Posterior vena cava (tissue), 2 donors: ENCODE results near the gene ZDHHC11. TPM values are rescaled to one million over a fixed set of nuclear protein-coding genes. Genes with fewer than 3 reads are reported as not detected.
"Not testable (repeated sequence)": the region's sequence is repeated elsewhere in the genome, so short reads cannot be mapped to it uniquely, and the experiment has no call there.

Experiments
- DNase-seq: peaks from one replicate; pipeline ENCODE4 v3.0.0-alpha.2; 2020; ENCODE audit warnings: low spot score
- intact Hi-C, 2 donors: fragments of 100-400 bp; cut with DNase I; formaldehyde crosslinking; loops; one replicate each; pipeline versions ENCODE4 v1.14.1 to v1.14.2; 2022 to 2023
- total RNA-seq, 2 donors: library from RNA; stranded (reverse); fragmentation: NEBNext Ultra II Directional; extraction: Animal tissue kit (Norgen Biotek cat#: 25700); gene quantifications; one replicate each; pipeline ENCODE4 v1.2.1, GENCODE V29; 2021
- donor health status: DM: yes; HTN: yes; CAD: no.
- donor health status: DM: yes; HTN: yes; CAD: no.

The ZDHHC11 gene
- total RNA-seq, 2 donors from 2014 or later = 8.9 to 29.1 TPM

GRCh38 chr5:787224-787856 is 63.4 kb downstream of the ZDHHC11 start:
- intact Hi-C loops = not testable (repeated sequence)
- peak; percentile 82 for DNase-seq

GRCh38 chr5:785181-785705 is 65.5 kb downstream of the ZDHHC11 start:
- peak; percentile 86 for DNase-seq
- intact Hi-C loops = not testable (repeated sequence)

GRCh38 chr5:784428-785177 is 66.2 kb downstream of the ZDHHC11 start, which contains the start of gene ZDHHC11B:
Gene ZDHHC11B, minus strand, starts transcription at chr5:784729. Its CDS starts 17,810 bp downstream, at chr5:766919.
- intact Hi-C loops = not testable (repeated sequence)

GRCh38 chr5:783881-784427 is 66.8 kb downstream of the ZDHHC11 start:
- intact Hi-C loops = not testable (repeated sequence)
- peak; percentile 88 for DNase-seq

More at GRCh38 chr5:784428-785177, 66.2 kb downstream of the ZDHHC11 start, which contains the start of gene ZDHHC11B:
- DNase-seq = peak; percentile 97

- intact Hi-C loops = not testable (repeated sequence)
- peak; percentile 90 for DNase-seq
Measured at GRCh38 chr5:783049-783802, 67.6 kb downstream of the ZDHHC11 start.

- intact Hi-C loops, DNase-seq: not testable (repeated sequence)
Measured at GRCh38 chr5:782356-782755, 68.4 kb downstream of the ZDHHC11 start.

GRCh38 chr5:780571-780970 is 70.2 kb downstream of the ZDHHC11 start:
- intact Hi-C loops = not testable (repeated sequence)
- DNase-seq = peak; percentile 85

GRCh38 chr5:778967-779366 is 71.8 kb downstream of the ZDHHC11 start:
- intact Hi-C loops = not testable (repeated sequence)
- DNase-seq = peak; percentile 75

GRCh38 chr5:778421-778820 is 72.4 kb downstream of the ZDHHC11 start:
- intact Hi-C loops = not testable (repeated sequence)
- peak; percentile 81 for DNase-seq

- DNase-seq = peak; percentile 87
- intact Hi-C loops = loop anchor here in 1 of 2 donors (2.0 kb wide), 1 partner anchor 95 kb away; no protein-coding TSS in a partner anchor
Measured at GRCh38 chr5:777756-778161, 73.0 kb downstream of the ZDHHC11 start.

GRCh38 chr5:776862-777711 is 73.7 kb downstream of the ZDHHC11 start:
- peak; percentile 84 for DNase-seq
- intact Hi-C loops = loop anchor here in 1 of 2 donors (2.0 kb wide), 1 partner anchor 94 kb away; no protein-coding TSS in a partner anchor

- intact Hi-C loops = loop anchor here in 1 of 2 donors (2.0 kb wide), 1 partner anchor 93 kb away; no protein-coding TSS in a partner anchor
- peak; percentile 85 for DNase-seq
Measured at GRCh38 chr5:775961-776861, 74.6 kb downstream of the ZDHHC11 start.

- peak; percentile 79 for DNase-seq
- intact Hi-C loops = not testable (repeated sequence)
Measured at GRCh38 chr5:775595-775960, 75.2 kb downstream of the ZDHHC11 start.

- peak; percentile 84 for DNase-seq
- intact Hi-C loops = loop anchor here in 1 of 2 donors (5.0 kb wide), 1 partner anchor 73 kb away; no protein-coding TSS in a partner anchor
Measured at GRCh38 chr5:774854-775505, 75.8 kb downstream of the ZDHHC11 start.

GRCh38 chr5:774304-774703 is 76.5 kb downstream of the ZDHHC11 start:
- peak; percentile 82 for DNase-seq
- intact Hi-C loops = loop anchor here in 1 of 2 donors (5.0 kb wide), 1 partner anchor 72 kb away; no protein-coding TSS in a partner anchor

GRCh38 chr5:773517-774264 is 77.1 kb downstream of the ZDHHC11 start:
- DNase-seq = peak; percentile 88
- intact Hi-C loops = loop anchor here in 1 of 2 donors (5.0 kb wide), 1 partner anchor 71 kb away; no protein-coding TSS in a partner anchor
